HT-29 (cell line): ENCODE measurements around the gene PLAGL2. TPM values are rescaled to one million over a fixed set of nuclear protein-coding genes. Genes with fewer than 3 reads are reported as not detected.

Source experiments
- DNase-seq: peaks from one replicate; pipeline ENCODE4 v3.0.0-alpha.2; 2015; ENCODE audit warnings: low spot score
- total RNA-seq: library from RNA; depleted of rRNA; stranded (reverse); fragments of >200 nt; shearing (Covaris generic); gene quantifications from 2 replicates; pipeline ENCODE4 v1.2.3, GENCODE V29; 2014

PLAGL2 gene
- total RNA-seq, 1 experiment from 2014 or later: 6.9 TPM

DNA sequence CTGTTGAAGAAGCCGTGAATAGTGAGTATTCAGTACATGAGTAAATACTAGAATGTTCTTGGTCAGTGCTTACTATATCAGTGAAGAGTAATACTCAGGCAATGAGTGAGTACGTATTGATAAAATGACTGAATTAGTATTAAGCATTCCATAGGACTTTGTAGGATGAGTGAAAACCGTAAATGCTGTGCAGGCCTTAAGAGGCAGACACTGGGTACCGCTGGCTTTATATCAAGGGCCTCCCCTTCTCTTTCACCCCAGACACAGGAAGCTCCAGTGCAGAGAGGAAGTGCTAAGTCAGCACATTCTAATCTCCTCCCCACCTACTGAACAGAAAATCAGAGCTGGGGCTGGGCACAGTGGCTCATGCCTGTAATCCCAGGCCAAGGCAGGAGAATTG lies 24.3 kb upstream of the PLAGL2 start:
- no peak for DNase-seq

DNA sequence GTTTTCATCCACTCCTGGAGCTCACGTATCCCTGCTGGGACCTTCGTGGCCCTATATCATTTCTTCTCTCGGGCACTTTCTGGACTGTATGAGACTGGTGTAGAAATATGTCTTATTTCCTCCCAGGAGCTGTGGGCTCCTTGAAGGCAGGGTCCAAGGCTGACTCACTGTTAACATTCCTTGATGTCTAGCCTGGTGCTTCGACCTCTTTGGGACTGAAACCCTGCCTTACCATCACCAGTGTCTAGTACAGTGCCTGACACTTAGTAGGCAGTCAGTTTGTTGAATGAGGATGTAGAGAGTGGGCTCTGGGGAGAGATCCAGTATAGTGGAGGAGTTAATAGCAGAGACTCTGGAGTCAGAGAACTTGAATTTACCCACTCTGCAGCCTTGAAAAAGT lies 23.7 kb upstream of the PLAGL2 start:
- no peak for DNase-seq

DNA sequence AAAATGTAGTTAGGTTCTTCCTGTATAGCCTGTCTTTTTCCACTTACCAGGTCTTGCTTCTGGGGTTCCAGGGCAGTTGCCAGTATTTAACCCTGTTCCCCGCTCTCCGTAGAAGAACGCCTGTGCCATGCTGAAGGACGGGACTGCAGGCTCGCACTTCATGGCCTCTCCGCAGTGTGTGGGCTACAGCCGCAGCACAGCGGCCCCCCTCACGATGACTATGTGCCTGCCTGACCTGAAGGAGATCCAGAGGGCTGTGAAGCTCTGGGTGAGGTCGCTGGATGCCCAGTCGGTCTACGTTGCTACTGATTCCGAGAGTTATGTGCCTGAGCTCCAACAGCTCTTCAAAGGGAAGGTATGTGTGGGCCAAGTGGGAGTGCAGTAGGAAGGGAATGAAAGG lies 23.2 kb upstream of the PLAGL2 start:
- no peak for DNase-seq

DNA sequence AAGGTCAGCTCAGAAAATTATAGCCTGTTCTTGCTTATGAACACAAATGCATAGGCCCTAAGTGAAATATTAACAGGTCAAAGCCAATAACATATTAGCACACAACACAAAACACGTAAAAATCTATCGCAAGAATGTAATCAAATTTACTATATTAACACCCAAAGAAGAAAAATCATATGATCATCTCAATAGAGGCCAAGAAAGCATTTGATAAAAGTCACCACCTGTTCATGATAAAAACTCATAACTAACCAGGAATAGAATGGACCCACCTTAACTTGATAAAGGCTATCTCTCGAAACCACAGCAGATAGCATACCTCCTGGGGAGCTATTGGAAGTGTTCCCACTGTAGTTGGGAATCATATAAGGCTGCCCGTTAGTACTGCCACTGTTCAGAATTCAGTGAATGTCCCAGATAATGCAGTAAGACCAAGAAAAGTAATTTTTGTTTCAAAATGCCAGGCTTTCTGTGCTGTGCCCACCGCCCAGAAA lies 21.8 kb upstream of the PLAGL2 start:
- no peak for DNase-seq

DNA sequence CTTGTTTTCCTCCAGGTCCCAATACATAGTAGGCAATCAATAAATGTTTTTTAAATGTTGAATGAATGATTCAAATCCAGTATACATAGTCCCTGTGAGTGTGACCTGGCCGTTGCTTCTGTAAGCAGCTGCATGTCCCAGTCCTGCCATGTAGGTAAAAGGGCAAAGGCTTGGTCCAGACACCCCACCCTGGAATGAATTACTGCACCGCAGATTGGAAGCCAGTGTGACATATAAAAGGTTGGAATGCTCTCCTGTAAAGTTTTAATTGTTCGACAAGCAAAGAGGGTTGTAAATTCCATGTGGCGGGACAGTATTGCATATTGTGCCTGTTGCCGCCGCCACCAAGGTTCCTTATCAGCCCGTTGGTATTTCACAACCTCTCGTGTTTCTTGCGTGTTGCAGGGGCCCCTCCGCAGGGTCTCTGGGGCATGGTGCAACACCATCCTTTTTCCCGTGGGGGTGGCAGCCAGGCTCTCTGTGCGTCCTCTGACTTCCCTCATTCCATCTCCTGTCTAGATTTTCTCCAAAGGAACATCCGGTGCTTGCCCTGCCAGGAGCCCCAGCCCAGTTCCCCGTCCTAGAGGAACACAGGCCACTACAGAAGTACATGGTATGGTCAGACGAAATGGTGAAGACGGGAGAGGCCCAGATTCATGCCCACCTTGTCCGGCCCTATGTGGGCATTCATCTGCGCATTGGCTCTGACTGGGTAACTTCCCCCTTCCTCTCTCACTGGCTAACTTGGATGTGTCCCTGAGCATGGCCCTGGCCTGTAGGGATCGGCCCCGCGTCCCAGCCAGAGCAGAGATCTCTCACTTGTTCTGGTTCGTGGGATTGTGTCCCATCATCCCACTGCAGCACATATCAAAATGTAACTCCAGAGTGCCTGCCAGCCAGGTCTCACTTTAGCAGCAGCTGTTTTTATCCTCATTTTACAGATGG lies 20.5 kb upstream of the PLAGL2 start:
- DNase-seq: peak; percentile 97

DNA sequence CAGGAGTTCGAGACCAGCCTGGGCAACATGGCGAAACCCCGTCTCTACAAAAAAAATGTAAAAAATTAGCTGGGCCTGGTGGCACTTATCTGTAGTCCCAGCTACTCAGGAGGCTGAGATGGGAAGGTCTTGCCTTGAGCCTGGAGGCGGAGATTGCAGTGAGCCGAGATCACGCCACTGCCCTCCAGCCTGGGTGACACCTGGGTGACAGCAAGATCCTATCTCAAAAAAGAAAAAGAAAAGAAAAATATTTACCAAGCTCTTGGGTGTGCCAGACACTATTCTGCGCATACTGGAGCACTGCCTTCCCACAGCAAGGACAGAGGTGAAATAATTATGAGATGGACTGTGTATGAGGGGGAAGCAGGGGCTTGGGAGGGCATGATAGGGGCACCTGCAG lies 19.8 kb upstream of the PLAGL2 start:
- peak; percentile 79 for DNase-seq

DNA sequence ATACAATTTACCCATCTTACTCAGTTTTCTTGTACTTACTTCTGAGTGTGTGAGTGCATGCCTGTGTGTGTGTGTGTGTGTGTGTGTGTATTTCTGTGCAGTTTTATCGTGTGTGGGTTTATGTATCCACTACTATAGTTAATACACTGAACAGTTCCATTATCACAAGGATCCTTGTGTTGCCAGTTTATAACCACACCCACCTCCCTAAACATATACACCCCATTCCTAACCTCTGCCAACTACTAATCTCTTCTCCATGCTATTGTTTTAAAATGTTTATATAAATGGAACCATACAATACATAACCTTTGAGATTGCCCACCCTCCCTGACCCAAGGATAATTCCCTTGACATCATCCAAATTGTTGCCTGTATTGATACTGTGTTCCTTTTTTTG lies 18.8 kb upstream of the PLAGL2 start:
- DNase-seq: no peak

DNA sequence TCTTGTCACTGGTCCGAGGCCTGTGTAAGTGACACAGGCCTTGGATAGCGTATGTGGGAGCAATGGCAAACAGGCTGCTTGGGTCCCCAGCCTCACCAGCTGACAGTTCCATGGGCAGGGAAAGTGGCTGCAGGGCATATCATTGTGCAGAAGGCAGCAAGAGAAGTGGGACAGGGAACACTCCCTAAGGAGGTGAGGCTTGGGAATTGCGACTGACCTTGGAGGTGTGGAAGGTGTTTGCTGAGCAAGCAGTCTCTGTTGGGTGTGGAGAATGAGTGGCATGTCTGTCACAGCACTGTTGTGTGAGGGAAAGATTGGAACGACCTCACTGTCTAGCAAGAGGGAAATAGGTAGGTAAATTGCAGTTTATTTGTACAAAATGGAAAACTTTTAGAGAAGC lies 16.9 kb upstream of the PLAGL2 start:
- DNase-seq: no peak

DNA sequence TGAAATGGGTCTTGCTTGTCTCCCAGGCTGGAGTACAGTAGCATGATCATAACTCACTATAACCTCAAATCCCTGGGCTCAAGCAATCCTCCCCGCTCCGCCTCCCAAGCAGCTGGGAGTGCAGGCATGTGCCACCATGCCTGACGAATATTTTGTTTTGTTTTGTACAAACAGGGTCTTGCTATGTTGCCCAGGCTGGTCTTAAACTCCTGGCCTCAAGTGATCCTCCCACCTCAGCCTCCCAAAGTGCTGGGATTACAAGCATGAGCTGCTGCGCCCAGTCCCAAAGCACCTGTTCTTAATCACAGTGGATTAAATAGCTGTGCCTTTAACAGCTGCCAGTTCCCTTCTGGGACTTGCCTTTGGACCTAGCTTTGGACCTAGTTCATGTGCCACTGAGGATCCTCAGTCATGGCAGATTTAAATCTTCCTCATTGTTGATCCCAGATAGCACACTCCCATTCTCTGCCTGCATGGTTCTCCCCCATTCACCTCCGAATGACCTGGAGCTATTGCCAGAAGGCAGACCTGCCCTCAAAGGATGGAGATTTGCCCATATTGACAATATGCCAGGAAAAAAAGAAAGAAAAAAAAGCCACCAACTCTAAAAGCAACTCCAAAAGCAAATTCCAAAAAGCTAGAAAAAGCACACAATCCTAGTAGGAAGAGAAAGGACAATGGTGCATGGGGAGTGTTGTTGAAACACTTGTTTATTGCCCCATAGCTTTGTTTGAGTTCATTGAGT lies 10.8 kb upstream of the PLAGL2 start:
- DNase-seq: no peak

DNA sequence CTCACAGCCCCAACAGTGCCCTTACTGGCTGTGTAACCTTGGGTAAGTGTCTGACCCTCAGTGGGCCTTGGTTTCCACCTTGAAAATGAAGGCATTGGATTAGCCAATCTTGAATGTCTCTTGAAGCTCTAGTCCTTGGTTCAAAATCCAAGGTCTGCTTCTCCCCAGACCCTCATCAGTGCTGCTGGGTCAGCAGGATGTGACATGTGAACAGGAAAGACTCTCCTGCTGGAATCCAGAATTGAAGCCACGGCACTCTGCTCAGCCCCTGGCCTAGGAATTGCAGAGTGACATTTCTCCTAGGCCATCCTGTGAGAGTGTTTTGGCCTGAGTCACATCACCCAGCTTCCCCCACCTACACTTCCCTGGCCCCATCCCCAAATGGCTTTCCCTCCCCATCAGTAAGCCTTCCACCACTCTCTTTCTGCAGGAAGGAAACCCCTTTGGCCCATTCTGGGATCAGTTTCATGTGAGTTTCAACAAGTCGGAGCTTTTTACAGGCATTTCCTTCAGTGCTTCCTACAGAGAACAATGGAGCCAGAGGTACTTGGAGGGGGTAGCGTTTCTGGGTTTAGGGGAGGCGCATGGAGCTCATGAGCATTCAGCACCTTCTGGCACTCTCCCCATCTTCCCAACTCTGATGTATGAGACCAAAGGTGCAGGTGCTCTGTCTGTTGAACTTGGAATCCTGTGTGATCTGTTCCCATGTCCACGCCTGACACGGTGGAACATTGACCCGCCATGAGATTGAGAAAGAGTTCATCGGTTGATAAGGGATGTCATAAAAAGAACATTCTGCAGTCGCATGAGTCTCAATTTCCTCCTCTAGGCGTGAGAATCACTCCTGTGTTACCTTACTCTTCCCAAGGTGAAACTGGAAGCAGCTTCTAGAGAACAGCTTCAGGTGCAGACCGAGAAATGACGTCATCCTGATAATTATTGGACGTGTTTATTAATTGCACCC lies 8.9 kb upstream of the PLAGL2 start:
- no peak for DNase-seq

DNA sequence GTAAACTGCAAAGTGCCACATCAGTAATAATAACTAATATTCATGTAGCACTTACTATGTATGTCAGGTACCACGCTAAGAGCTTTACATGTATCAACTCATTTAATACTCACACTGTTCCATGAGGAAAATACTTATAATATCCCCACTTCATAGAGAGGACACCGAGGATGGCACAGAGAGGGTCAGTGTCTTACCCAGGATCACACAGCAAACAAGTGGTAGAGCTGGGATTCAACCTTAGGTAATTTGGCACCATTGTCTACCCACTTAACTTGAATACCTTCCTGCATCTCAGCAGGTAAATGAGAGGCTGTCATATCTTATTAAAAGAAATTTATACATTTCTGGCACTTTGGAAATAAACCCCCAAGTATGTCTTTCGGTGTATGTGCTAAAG lies 8.2 kb upstream of the PLAGL2 start:
- DNase-seq: no peak

DNA sequence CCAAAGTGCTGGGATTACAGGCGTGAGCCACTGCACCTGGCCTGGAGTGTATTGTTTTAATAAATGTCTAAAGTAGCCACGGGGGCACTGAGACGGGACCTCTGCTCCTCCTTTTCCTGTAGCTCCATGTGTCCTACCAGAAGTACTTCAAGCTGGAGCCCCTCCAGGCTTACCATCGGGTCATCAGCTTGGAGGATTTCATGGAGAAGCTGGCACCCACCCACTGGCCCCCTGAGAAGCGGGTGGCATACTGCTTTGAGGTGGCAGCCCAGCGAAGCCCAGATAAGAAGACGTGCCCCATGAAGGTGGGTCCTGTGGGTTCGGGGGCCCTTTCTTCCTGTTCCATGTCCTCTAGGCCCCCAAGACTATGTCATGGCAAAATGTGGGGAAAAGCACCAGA lies 7.6 kb upstream of the PLAGL2 start:
- DNase-seq: no peak

DNA sequence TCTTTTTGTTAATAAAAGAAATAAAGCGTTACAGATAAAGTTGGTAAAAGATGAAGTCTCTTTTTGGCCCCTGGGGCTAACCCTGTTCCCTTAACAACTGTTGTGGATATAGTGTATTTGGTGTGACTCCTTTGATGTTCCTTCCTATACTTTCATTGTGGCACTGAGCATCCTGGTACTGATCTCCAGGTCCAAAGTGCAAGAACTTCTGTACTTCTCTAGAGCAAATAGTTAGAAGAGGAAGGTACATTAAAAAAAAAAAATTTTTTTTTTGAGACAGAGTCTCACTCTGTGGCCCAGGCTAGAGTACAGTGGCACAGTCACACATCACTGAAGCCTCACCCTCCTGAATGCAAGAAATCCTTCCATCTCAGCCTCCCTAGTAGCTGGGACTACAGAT lies 6.3 kb upstream of the PLAGL2 start:
- DNase-seq: no peak

DNA sequence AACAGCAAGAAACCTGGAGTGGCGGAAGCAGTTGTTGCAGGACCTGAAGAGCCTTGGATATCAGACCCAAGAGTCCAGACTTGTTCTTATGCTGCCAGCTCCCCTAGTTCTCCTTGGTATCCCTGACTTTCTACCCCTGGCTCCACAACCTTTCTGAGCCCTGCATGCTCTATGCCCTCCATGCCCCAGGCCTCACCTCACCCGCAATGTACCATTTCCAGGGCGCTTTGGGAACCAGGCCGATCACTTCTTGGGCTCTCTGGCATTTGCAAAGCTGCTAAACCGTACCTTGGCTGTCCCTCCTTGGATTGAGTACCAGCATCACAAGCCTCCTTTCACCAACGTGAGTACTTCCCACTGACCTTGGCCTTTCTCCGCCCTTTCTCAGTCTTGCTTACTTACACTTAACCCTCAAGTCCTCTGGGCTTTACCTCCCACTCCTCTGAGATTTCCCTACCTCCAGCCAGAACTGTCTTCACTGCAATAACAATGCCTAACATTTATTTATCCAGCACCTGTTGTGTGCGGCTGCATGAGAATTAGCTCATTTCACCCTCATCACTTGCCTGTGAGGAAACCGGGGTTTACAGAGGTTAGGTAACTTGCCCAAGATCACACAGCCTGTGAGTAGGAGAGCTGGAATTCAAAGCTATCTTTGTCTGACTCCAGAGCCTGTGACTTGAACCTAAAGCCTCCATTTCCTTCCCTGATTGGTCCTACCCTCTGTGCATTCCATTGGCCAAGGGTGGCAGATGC lies 2.5 kb upstream of the PLAGL2 start:
- DNase-seq: no peak

DNA sequence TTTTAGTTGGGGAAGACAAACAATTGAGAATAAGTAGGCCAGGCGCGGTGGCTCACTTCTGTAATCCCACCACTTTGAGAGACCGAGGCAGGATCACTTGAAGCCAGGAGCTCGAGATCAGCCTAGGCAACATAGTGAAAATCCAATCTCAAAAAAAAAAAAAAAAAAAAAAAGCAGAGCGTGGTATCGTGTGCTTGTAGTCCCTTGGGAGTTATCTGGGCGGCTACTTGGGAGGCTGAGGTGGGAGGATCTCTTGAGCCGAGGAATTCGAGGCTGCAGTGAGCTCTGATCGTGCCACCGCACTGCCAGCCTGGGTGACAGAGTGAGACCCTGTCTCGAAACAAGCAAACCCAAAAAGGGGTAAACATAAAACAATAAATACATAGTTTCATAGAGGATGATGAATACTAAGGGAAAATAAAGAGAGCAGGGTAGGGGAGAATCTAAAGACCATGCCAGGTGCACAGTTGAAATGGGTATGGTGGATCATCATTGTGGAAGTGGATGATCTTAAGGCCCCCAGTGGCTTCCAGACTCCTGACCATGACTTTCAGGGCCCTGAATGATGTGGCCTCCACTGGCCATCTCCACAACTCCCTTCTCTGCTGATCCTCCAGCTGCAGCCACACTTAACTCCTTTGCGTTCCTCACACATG lies 1.1 kb upstream of the PLAGL2 start:
- no peak for DNase-seq

DNA sequence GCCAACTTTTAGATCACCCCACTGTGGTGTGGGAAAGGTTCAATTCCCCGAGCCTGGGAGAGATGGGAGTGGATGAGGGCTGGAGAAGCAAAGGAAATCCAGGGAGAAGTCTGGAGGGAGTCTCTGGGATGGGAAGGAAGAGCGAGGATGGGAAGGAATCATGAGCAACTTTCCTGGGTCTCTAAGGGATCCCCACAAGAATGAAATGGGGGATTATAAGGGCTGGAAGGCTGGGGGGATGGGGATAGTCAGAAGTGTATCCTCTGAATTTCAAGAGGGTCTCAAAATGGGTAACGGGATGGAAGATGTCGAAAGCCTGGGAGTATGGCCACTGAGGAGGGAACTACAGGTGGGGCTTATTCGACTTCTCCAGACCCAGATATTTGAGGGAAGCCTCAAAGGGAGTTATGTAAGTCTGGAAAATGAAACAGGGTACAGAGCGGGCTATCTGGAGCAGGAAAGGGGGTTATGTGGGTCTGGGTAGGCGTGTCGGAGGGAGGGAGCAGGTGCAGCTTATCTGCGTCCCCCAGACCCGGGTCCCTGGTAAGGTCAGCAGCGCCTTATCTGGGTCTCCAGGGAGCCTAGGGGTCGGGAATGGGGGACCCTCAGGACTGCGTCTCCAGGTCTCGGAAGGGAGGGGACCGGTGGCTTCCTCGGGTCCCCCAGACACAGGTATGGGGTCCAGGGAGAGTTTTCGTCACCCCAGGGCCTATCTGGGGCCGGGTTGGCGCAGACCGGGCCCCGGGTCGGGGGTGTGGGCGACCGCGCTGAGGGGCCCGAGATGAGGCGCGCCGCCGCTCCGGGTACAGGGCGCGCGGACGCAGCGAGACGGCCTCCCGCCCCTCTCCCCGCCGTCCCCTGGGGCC lies 550 bp downstream of the PLAGL2 start:
- DNase-seq: peak; percentile 33

DNA sequence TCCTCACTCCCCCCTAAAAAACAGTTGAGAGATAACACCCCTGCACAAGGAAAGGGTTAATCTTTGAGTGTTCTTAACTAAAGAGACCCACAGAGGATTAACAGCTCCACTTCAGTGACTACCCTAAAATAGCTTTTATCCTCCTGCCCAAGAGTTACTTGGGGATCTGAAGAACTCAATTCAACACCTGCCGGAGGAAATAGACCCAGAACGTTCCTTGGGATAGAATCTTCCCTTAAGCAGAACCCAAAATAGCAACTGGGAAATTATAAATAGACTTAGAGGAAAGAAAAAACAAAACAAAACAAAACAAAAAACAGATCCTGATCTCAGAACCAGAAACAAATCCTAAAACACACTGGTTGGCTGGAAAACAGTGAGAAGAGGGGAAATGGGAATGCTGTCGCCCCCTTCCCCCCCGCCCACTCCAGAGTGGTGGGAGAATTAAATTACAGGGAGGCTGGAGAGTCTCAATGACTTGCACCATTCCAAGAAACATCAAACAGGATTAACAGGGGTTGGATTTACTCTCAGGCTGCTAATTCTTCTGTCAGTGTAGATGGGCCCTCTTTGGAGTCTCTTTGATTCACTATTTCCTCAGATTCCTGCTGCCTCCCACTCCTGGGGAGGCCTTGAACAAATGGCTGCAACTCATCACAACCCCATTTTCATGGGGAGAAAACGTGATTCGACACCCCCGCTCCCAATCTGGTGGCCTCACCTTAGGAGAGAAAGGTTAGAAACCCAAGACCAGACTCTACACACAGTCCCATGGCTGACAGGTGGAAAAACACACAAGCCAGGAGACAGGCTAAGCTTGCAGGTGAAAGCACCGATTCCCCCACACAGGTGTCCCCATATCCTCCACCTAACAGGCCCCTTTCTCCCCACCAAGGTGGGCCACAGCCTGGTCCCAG lies 1.4 kb downstream of the PLAGL2 start:
- no peak for DNase-seq
